NCI-H1436 treated with DMSO at 0.1 percent for 48 hours (cell line): Measurements from ENCODE around the gene TRIM52.

ENCODE experiments used
- DNase-seq: peaks from one replicate; lab custom pipeline; 2025; lab: John Stamatoyannopoulos, UW

The TRIM52 gene

GRCh38 chr5:181233801-181234454, 27.0 kb downstream of the TRIM52 start:
- DNase-seq, result no peak

- DNase-seq, result no peak
Measured at GRCh38 chr5:181233088-181233800, 27.7 kb downstream of the TRIM52 start.

DNA sequence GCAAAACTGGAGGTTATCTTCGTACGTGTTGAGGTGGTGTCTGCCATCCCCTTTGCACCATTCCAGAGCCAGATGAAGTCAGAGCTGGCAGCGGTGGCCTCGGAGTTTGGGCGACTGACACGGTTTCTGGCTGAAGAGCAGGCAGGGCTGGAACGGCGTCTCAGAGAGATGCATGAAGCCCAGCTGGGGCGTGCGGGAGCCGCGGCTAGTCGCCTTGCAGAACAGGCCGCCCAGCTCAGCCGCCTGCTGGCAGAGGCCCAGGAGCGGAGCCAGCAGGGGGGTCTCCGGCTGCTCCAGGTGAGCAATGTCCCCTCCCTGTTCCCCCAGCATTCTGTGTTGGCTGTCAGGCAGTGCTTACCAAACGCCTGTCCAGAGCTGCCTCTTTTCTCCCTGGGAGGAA, 28.4 kb downstream of the TRIM52 start:
- no peak for DNase-seq

DNA sequence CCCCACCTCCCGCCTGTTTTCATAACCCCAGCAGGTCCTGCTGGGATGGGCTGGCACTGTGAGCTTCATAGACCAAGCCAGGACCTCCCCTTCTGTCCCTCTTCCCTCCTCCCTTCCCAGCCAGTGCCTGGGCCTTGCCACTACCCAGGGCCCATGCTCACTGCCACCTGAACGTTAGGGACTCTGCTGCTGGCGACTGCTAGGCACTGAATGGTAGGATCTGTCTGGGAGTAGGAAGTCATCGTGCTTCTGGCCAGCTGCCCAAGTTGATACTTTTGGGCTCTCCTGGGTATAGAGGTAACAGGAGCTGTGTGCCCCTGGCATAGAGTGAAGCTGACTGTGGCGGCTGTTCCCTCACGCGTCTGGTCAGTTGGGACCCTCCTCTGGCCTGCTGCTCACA, 29.5 kb downstream of the TRIM52 start:
- no peak for DNase-seq

DNA sequence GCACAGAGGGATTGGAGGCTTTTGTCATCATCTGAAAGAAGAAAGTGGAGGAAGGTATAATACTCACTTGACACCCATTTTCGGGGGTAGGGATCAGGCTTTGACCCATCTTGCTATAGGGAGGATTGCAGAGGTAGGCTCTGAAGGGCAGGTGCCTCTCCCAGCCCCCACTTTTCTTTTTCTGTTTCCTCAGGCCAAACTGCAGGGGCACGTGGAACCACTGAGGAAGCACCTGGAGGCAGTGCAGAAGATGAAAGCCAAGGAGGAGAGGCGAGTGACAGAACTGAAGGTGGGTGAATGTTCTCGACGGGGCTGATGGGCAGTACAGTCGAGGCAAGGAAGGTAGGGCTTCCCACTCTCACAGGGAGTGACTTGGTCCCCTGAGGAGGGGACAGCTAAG, 30.4 kb downstream of the TRIM52 start:
- no peak for DNase-seq

DNA sequence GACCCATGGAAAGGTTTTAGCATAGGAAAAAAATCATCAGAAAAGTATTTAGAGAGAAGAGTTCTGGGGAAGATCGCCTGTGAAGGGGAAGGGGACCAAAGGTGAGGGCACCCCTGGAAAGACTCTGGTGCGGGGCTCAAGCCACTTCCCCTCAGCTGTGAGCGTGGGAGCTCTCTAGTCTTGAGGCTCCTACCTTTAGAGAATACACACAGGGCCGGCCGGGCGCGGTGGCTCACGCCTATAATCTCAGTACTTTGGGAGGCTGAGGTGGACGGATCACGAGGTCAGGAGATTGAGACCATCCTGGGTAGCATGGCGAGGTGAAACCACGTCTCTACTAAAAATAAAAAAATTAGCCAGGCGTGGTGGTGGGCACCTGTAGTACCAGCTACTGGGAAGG, 30.9 kb downstream of the TRIM52 start:
- DNase-seq, result no peak

DNA sequence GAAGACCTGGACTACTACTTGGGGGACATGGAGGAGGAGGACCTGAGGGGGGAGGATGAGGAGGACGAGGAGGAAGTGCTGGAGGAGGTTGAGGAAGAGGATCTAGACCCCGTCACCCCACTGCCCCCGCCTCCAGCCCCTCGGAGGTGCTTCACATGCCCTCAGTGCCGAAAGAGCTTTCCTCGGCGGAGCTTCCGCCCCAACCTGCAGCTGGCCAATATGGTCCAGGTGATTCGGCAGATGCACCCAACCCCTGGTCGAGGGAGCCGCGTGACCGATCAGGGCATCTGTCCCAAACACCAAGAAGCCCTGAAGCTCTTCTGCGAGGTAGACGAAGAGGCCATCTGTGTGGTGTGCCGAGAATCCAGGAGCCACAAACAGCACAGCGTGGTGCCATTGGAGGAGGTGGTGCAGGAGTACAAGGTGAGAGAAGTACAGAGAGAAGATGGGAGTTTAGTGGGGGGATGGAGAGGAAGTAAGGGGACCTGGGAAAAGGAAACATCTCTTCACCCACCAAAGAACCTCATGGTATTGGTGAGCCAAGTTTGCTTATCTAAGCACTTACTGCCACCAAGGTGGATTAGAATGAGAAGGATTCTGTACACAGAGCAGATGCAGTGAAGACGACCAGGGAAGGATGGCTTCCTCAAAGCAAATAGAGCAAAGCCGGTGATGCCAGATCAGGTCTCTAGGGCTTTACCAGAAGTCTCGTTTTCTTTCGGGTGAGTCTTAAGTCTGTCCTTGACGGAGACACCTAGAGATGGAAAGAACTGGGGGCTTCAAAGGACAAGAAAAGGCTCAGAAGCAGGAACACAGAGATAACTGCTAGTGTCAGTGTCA, 36.3 kb downstream of the TRIM52 start:
- DNase-seq, result no peak

DNA sequence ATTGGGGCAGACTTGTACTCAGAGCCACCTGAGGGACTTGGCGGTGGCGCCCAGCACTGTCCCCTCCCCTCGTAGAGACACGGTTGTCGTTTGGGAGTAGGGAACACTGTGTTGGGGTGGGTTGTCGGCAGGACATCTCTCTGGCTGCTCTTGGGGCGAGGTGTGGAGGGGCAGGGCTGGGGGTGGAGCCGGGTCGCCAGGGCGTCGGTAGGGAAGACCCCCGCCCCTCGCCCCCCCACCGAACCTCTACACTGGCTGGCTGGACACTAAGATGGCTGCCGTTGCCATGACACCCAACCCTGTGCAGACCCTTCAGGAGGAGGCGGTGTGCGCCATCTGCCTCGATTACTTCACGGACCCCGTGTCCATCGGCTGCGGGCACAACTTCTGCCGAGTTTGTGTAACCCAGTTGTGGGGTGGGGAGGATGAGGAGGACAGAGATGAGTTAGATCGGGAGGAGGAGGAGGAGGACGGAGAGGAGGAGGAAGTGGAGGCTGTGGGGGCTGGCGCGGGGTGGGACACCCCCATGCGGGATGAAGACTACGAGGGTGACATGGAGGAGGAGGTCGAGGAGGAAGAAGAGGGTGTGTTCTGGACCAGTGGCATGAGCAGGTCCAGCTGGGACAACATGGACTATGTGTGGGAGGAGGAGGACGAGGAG, 37.1 kb downstream of the TRIM52 start:
- no peak for DNase-seq

DNA sequence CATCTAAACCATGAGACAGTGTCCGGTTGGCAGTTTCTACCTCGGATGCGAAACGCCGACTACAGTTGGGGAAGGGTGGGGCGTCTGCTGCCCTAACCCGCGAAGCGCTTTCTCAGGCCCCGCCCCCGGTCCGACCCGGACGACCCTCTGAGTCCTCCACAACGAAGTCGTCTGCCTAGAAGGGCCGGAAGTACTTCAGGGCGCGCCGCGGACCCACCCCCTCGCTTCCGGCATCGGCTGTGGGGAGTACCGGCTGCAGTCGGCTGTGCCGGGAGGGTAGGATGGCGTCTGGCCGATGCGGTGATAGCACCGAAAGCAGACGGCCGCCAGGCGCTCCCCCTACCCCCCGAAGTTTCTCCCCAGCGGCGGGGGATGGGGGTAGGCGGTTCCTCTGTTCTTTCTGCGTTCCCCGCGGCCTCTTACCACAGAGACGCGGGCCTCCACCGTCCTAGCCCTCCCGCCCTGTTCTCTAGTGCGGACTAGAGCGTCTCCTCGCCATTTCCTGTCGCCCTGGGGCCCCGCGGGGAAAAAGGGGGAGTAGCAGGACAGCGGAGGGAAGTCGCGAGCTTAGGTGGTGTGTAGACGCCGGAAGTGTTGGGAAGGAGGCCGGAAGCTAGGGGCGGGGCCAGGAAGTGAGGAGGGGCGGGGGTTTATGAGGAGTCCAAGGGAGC, 37.8 kb downstream of the TRIM52 start, which contains the start of gene TRIM41:
TSS of gene TRIM41 (plus strand) at position 224 of the 671 bp plus-strand sequence. CDS start 719 bp downstream, outside the sequence.
- DNase-seq, result no peak

DNA sequence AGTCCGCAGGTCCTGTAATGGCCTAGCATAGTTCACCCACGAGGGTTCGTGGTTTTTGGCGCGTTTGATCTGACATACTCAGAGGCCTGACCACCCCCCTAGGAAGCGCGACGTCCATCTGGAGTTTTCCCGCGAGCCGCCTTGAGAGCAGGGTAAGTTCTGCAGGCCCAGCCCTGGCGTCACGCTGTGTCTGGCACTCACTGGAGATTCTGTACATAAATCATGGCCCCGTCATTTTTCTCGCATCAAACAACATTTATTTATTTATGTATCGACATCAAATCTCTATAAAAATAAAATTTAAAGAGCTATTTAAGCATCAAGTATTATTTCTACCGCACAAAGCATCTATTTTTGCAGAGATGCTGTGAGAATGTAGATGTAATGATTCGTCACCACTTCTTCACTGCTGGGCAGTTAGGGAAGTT, 38.3 kb downstream of the TRIM52 start:
- no peak for DNase-seq

DNA sequence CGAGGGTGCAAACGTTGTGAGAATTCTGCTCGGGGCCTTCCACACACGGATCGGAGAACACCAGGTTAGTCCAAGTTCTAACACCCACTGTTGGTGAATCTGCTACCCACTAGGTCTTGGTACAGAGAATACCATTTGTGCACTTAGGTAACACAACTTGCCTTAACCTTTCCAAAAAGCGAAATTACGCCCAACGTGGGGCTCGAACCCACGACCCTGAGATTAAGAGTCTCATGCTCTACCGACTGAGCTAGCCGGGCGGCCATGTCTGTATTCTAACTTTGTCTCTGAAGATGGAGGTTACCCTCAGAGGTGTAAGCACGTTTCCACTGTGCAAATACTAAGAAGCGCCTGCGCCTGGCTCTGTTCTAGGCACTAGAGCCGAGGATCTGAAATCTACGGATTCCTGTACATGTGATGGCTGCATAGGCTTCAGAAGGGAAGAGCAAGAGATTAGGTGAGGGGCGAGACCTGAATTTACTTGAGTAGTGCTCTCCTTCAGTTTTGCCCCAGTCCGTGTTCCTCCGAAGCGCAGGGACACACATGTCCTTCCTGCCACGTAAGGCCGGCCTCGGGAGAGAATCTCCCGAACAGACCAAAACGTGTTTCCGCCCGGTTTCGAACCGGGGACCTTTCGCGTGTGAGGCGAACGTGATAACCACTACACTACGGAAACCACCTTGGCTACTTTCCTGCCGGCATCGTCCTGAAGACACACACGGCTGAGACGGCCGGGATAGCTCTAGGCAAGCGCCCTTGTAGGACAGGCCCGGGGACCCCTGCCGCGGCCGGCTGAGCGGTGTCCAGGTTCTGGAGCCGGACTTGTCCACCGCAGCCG, 38.9 kb downstream of the TRIM52 start:
- no peak for DNase-seq

GRCh38 chr5:181221105-181221791, 39.7 kb downstream of the TRIM52 start:
- no peak for DNase-seq

DNA sequence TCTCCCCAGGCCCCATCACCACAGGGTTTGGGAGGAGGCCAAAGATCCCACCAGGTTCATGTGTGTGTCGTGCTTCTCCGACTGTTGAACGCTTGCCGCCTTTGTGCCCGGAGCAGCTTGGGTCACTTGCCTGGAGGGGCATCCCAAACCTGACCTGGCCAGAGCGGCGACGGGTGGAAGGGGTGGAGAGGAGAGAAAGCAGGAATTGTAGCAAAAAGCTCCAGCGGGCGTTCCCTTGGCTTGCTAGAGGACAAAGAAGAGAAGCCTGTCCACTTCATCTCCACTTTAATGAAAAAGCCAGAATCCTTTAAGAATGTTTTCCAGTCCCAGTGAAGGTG, 40.8 kb downstream of the TRIM52 start:
- DNase-seq, result no peak

- DNase-seq, result no peak
Measured at GRCh38 chr5:181219262-181220177, 41.4 kb downstream of the TRIM52 start.

DNA sequence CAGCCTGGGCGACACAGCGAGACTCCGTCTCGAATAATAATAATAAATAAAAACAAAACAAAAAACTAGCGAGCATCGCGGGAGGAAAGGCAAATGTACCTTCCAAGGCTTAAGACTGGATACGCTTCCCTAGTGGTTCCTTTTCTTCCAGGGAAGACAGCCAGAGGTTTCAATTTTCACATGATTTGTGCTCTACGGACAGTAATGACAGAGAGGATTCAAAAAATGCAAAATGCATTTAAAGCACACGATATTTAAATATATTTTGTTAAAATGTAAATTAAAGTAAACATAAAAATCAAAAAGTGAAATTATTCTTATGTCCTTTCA, 42.2 kb downstream of the TRIM52 start:
- DNase-seq, result no peak

DNA sequence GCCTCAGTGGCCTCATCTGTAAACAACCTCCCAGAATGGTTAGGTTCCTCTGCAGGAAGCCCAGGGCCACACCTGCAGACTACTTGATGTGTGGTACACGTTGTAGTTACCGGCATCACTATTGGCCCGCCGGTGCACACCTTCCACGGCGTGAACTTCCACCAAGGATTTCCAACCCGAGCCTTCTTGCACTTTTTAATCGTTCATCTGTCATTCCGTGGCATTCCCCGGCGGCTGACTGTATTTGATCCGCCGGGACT, 43.2 kb downstream of the TRIM52 start:
- DNase-seq, result no peak

GRCh38 chr5:181217111-181217802, 43.7 kb downstream of the TRIM52 start:
- DNase-seq, result no peak

- no peak for DNase-seq
Measured at GRCh38 chr5:181215997-181216989, 44.6 kb downstream of the TRIM52 start.
